GM23248 (cell line): ENCODE data around the gene PEX12.

Experiments
- EZH2 ChIP-seq: fragments of 200-600 bp; sonication (generic); IDR thresholded peaks from 2 replicates; pipeline ENCODE4 v1.6.1; 2018; ENCODE audit warnings: antibody characterized with exemption, mild to moderate bottlenecking; ENCODE audit not compliant: insufficient read depth, poor library complexity, severe bottlenecking
- EZH2phosphoT487 ChIP-seq: fragments of 200-600 bp; sonication (generic); IDR thresholded peaks from 2 replicates; pipeline ENCODE4 v1.6.1; 2018; ENCODE audit warnings: antibody characterized with exemption, moderate library complexity, mild to moderate bottlenecking, low read depth; ENCODE audit not compliant: insufficient read depth

DNA sequence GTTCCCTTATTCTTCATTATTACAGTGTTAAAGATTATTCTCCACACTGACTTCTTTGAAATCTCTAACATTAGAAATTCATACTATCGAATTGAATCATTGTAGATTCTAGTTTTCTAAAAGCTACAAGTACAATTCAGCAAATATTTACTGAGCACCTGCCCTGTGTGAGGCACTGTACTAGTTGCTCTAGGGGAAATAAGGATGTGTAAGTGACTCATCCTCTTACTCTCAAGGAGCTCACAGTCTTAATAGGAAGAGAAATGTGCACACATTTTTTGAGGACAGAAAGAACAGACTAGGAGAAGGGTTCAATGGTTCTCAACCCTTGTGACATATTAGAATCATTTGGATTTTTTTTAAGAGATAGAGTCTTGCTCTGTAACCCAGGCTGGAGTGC, 33.2 kb downstream of the PEX12 start:
- TF ChIP-seq EZH2 (no peak), EZH2phosphoT487 (no peak)
